Measurements from ENCODE around the gene PRUNE1. TPM values are rescaled to one million over a fixed set of nuclear protein-coding genes. Genes with fewer than 3 reads are reported as not detected.

The PRUNE1 gene
- total and polyA plus RNA-seq, 5 donors from 2014 or later: 18.0 to 56.3 (median 51.9) TPM

- Mint-ChIP-seq H3K4me1 (peaks cover 2 to 67% (median 40%) of the 10 kb centered on the region in 4 donors), H3K9me3 (no peaks in the 10 kb centered on the region), H3K4me3 (peak overlapping the region in 3 of 4 donors; percentile 72 to 98 (median 81)), H3K27me3 (no peaks in the 10 kb centered on the region), H3K27ac (peak overlapping the region; percentile 91 to 97 (median 95)), H3K36me3 (peaks cover 23% of the 10 kb centered on the region)
- Histone ChIP-seq H3K4me1 (ENCODE audit: control insufficient read depth, insufficient read depth, low read length, poor library complexity, severe bottlenecking) (peaks cover 48% of the 10 kb centered on the region), H3K4me3 (ENCODE audit: low read depth, low read length) (peak overlapping the region; percentile 38), H3K27ac (ENCODE audit: insufficient read depth, low read length, poor library complexity, severe bottlenecking) (no peak overlapping the region), H3K27me3 (ENCODE audit: control insufficient read depth, insufficient read depth, low read length) (no peaks in the 10 kb centered on the region), H3K9me3 (ENCODE audit: control insufficient read depth in 2 of 2, low read length in 2 of 2) (no peaks in the 10 kb centered on the region), H3K36me3 (ENCODE audit: control insufficient read depth, insufficient read depth, low read length) (peaks cover 28% of the 10 kb centered on the region)
- DNase-seq (no peak), ATAC-seq (ENCODE audit: low read depth in 2 of 2) (no peak)
These were observed 5.6 kb upstream of the PRUNE1 start for GRCh38 chr1:151002611-151003010.

GRCh38 chr1:151003180-151003579, 5.1 kb upstream of the PRUNE1 start:
- no peaks in the 10 kb centered on the region for H3K27me3 ChIP-seq (ENCODE audit: control insufficient read depth, insufficient read depth, low read length)
- ATAC-seq (ENCODE audit: low read depth in 2 of 2) (no peak), DNase-seq (peak in 1 of 3 donors; percentile 44)
- H3K27ac ChIP-seq (ENCODE audit: insufficient read depth, low read length, poor library complexity, severe bottlenecking): peak overlapping the region; percentile 65
- no peaks in the 10 kb centered on the region for H3K9me3 Mint-ChIP-seq
- peaks cover 52% of the 10 kb centered on the region for H3K4me1 ChIP-seq (ENCODE audit: control insufficient read depth, insufficient read depth, low read length, poor library complexity, severe bottlenecking)
- H3K27ac Mint-ChIP-seq: peak overlapping the region; percentile 91 to 97 (median 95)
- peak overlapping the region; percentile 67 to 98 (median 76) for H3K4me3 Mint-ChIP-seq
- peak overlapping the region; percentile 38 for H3K4me3 ChIP-seq (ENCODE audit: low read depth, low read length)
- H3K36me3 Mint-ChIP-seq: peaks cover 23% of the 10 kb centered on the region
- peaks cover 7 to 72% (median 46%) of the 10 kb centered on the region in 4 donors for H3K4me1 Mint-ChIP-seq
- H3K27me3 Mint-ChIP-seq: no peaks in the 10 kb centered on the region
- H3K9me3 ChIP-seq (ENCODE audit: control insufficient read depth in 2 of 2, low read length in 2 of 2): no peaks in the 10 kb centered on the region
- H3K36me3 ChIP-seq (ENCODE audit: control insufficient read depth, insufficient read depth, low read length): peaks cover 23% of the 10 kb centered on the region

- H3K27ac Mint-ChIP-seq: peak overlapping the region; percentile 94 to 98 (median 97)
- no peaks in the 10 kb centered on the region for H3K9me3 Mint-ChIP-seq
- H3K27me3 Mint-ChIP-seq: no peaks in the 10 kb centered on the region
- H3K36me3 Mint-ChIP-seq: peaks cover 11% of the 10 kb centered on the region
- Histone ChIP-seq H3K36me3 (ENCODE audit: control insufficient read depth, insufficient read depth, low read length) (peaks cover 7% of the 10 kb centered on the region), H3K4me1 (ENCODE audit: control insufficient read depth, insufficient read depth, low read length, poor library complexity, severe bottlenecking) (peaks cover 64% of the 10 kb centered on the region), H3K27me3 (ENCODE audit: control insufficient read depth, insufficient read depth, low read length) (no peaks in the 10 kb centered on the region), H3K27ac (ENCODE audit: insufficient read depth, low read length, poor library complexity, severe bottlenecking) (peak overlapping the region; percentile 97), H3K4me3 (ENCODE audit: low read depth, low read length) (peak overlapping the region; percentile 90), H3K9me3 (ENCODE audit: control insufficient read depth in 2 of 2, low read length in 2 of 2) (no peaks in the 10 kb centered on the region)
- peak in 1 of 3 donors; percentile 20 for DNase-seq
- H3K4me3 Mint-ChIP-seq: peak overlapping the region; percentile 93 to 98 (median 96)
- ATAC-seq (ENCODE audit: low read depth in 2 of 2): no peak
- H3K4me1 Mint-ChIP-seq: peaks cover 16 to 95% (median 56%) of the 10 kb centered on the region in 4 donors
These were observed 2.4 kb upstream of the PRUNE1 start for GRCh38 chr1:151005729-151006319.

- Mint-ChIP-seq H3K36me3 (peaks cover 15% of the 10 kb centered on the region), H3K4me1 (peaks cover 22 to 96% (median 60%) of the 10 kb centered on the region in 4 donors), H3K27me3 (no peaks in the 10 kb centered on the region), H3K9me3 (no peaks in the 10 kb centered on the region), H3K4me3 (peak within 1 kb of the TSS; percentile 95 to 98 (median 96)), H3K27ac (peak within 1 kb of the TSS; percentile 96 to 98 (median 97))
- H3K4me3 ChIP-seq (ENCODE audit: low read depth, low read length): peak within 1 kb of the TSS; percentile 90
- peak in 2 of 3 donors; percentile 5 to 52 for DNase-seq
- peaks cover 7% of the 10 kb centered on the region for H3K36me3 ChIP-seq (ENCODE audit: control insufficient read depth, insufficient read depth, low read length)
- peaks cover 69% of the 10 kb centered on the region for H3K4me1 ChIP-seq (ENCODE audit: control insufficient read depth, insufficient read depth, low read length, poor library complexity, severe bottlenecking)
- no peak for ATAC-seq (ENCODE audit: low read depth in 2 of 2)
- H3K9me3 ChIP-seq (ENCODE audit: control insufficient read depth in 2 of 2, low read length in 2 of 2): no peaks in the 10 kb centered on the region
- H3K27ac ChIP-seq (ENCODE audit: insufficient read depth, low read length, poor library complexity, severe bottlenecking): peak within 1 kb of the TSS; percentile 97
- H3K27me3 ChIP-seq (ENCODE audit: control insufficient read depth, insufficient read depth, low read length): no peaks in the 10 kb centered on the region
These were observed 1.8 kb upstream of the PRUNE1 start, which contains the start of gene MINDY1 for GRCh38 chr1:151006327-151007052. Gene MINDY1, minus strand, starts transcription at chr1:151006902. Its CDS starts 4,285 bp downstream, at chr1:151002617.

GRCh38 chr1:151007853-151008243, 401 bp upstream of the PRUNE1 start:
- H3K36me3 Mint-ChIP-seq: peaks cover 13% of the 10 kb centered on the region
- DNase-seq (no peak), ATAC-seq (ENCODE audit: low read depth in 2 of 2) (no peak)
- Histone ChIP-seq H3K27me3 (ENCODE audit: control insufficient read depth, insufficient read depth, low read length) (no peaks in the 10 kb centered on the region), H3K36me3 (ENCODE audit: control insufficient read depth, insufficient read depth, low read length) (no peaks in the 10 kb centered on the region), H3K4me1 (ENCODE audit: control insufficient read depth, insufficient read depth, low read length, poor library complexity, severe bottlenecking) (peaks cover 70% of the 10 kb centered on the region), H3K9me3 (ENCODE audit: control insufficient read depth in 2 of 2, low read length in 2 of 2) (no peaks in the 10 kb centered on the region), H3K27ac (ENCODE audit: insufficient read depth, low read length, poor library complexity, severe bottlenecking) (peak overlapping the region; percentile 97), H3K4me3 (ENCODE audit: low read depth, low read length) (peak overlapping the region; percentile 90)
- H3K9me3 Mint-ChIP-seq: no peaks in the 10 kb centered on the region
- H3K4me1 Mint-ChIP-seq: peaks cover 27 to 93% (median 53%) of the 10 kb centered on the region in 4 donors
- no peaks in the 10 kb centered on the region for H3K27me3 Mint-ChIP-seq
- peak overlapping the region; percentile 95 to 98 (median 96) for H3K4me3 Mint-ChIP-seq
- H3K27ac Mint-ChIP-seq: peak overlapping the region; percentile 96 to 98 (median 97)

- no peak for ATAC-seq (ENCODE audit: low read depth in 2 of 2)
- peaks cover 15% of the 10 kb centered on the region for H3K36me3 Mint-ChIP-seq
- Histone ChIP-seq H3K9me3 (ENCODE audit: control insufficient read depth in 2 of 2, low read length in 2 of 2) (no peaks in the 10 kb centered on the region), H3K36me3 (ENCODE audit: control insufficient read depth, insufficient read depth, low read length) (no peaks in the 10 kb centered on the region), H3K4me1 (ENCODE audit: control insufficient read depth, insufficient read depth, low read length, poor library complexity, severe bottlenecking) (peaks cover 58% of the 10 kb centered on the region), H3K27me3 (ENCODE audit: control insufficient read depth, insufficient read depth, low read length) (no peaks in the 10 kb centered on the region), H3K27ac (ENCODE audit: insufficient read depth, low read length, poor library complexity, severe bottlenecking) (peak overlapping the region; percentile 97), H3K4me3 (ENCODE audit: low read depth, low read length) (peak overlapping the region; percentile 90)
- H3K27me3 Mint-ChIP-seq: no peaks in the 10 kb centered on the region
- peak overlapping the region; percentile 95 to 98 (median 96) for H3K4me3 Mint-ChIP-seq
- H3K4me1 Mint-ChIP-seq: peaks cover 27 to 91% (median 52%) of the 10 kb centered on the region in 4 donors
- DNase-seq: no peak
- peak overlapping the region; percentile 96 to 98 (median 97) for H3K27ac Mint-ChIP-seq
- no peaks in the 10 kb centered on the region for H3K9me3 Mint-ChIP-seq
These were observed 948 bp downstream of the PRUNE1 start for GRCh38 chr1:151009206-151009587.

- H3K4me3 Mint-ChIP-seq: peak overlapping the region; percentile 95 to 98 (median 96)
- Histone ChIP-seq H3K36me3 (ENCODE audit: control insufficient read depth, insufficient read depth, low read length) (no peaks in the 10 kb centered on the region), H3K27ac (ENCODE audit: insufficient read depth, low read length, poor library complexity, severe bottlenecking) (no peak overlapping the region), H3K4me3 (ENCODE audit: low read depth, low read length) (peak overlapping the region; percentile 90), H3K9me3 (ENCODE audit: control insufficient read depth in 2 of 2, low read length in 2 of 2) (no peaks in the 10 kb centered on the region), H3K4me1 (ENCODE audit: control insufficient read depth, insufficient read depth, low read length, poor library complexity, severe bottlenecking) (peaks cover 54% of the 10 kb centered on the region), H3K27me3 (ENCODE audit: control insufficient read depth, insufficient read depth, low read length) (no peaks in the 10 kb centered on the region)
- no peak for DNase-seq
- H3K27me3 Mint-ChIP-seq: no peaks in the 10 kb centered on the region
- H3K36me3 Mint-ChIP-seq: peaks cover 15% of the 10 kb centered on the region
- H3K4me1 Mint-ChIP-seq: peaks cover 31 to 88% (median 54%) of the 10 kb centered on the region in 4 donors
- peak overlapping the region; percentile 48 to 98 (median 97) for H3K27ac Mint-ChIP-seq
- ATAC-seq (ENCODE audit: low read depth in 2 of 2): no peak
- H3K9me3 Mint-ChIP-seq: no peaks in the 10 kb centered on the region
These were observed 1.6 kb downstream of the PRUNE1 start for GRCh38 chr1:151009674-151010345.

Data from CD4-positive, CD25-positive, alpha-beta regulatory T cell (primary cell).